ENCODE results near the gene ATP4A. TPM values are rescaled to one million over a fixed set of nuclear protein-coding genes. Genes with fewer than 3 reads are reported as not detected.

The ATP4A gene
- total and polyA plus RNA-seq, 8 donors, result 0.28 to 10.8 (median 2.5) TPM

DNA sequence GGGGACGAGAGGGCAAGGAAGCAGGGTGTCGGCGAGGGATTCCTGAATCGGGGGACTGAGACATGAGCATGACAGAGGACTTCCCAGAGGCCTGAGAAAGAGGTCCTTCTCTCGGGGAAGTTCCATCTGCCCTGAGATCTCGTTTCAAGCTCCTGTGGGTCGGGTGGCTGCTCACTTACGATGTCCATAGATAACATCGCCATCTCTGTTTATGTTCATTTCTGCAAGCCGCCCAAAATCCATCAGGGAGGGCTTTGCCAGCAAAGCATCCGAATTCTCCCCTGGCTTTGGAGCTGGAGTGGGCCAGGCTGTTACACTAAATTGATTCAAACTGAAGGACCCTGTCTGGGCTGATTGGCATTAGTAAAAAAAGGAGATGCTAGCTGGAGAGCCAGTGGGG is 55.9 kb downstream of the ATP4A start:
- 89% methylated on average over 11 of the region's 11 CpGs for WGBS, 2 donors
- H3K36me3 ChIP-seq, result peaks cover 0 to 8% (median 0%) of the 10 kb centered on the region in 3 donors
- no peaks in the 10 kb centered on the region for H3K9me3 ChIP-seq
- no peak overlapping the region for H3K27ac ChIP-seq
- DNase-seq (peak in 1 of 6 donors; percentile 28), ATAC-seq (no peak), FAIRE-seq (no peak)
- no peak overlapping the region for H3K4me3 ChIP-seq
- TF ChIP-seq, protein P1, sequence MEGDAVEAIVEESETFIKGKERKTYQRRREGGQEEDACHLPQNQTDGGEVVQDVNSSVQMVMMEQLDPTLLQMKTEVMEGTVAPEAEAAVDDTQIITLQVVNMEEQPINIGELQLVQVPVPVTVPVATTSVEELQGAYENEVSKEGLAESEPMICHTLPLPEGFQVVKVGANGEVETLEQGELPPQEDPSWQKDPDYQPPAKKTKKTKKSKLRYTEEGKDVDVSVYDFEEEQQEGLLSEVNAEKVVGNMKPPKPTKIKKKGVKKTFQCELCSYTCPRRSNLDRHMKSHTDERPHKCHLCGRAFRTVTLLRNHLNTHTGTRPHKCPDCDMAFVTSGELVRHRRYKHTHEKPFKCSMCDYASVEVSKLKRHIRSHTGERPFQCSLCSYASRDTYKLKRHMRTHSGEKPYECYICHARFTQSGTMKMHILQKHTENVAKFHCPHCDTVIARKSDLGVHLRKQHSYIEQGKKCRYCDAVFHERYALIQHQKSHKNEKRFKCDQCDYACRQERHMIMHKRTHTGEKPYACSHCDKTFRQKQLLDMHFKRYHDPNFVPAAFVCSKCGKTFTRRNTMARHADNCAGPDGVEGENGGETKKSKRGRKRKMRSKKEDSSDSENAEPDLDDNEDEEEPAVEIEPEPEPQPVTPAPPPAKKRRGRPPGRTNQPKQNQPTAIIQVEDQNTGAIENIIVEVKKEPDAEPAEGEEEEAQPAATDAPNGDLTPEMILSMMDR (IDR thresholded peaks at IDR 0.05), result no peak
- no peaks in the 10 kb centered on the region for H3K27me3 ChIP-seq
- peaks cover 0 to 8% (median 4%) of the 10 kb centered on the region in 3 donors for H3K4me1 ChIP-seq
- intact Hi-C loops (cut with DNase I), result no loop called here

DNA sequence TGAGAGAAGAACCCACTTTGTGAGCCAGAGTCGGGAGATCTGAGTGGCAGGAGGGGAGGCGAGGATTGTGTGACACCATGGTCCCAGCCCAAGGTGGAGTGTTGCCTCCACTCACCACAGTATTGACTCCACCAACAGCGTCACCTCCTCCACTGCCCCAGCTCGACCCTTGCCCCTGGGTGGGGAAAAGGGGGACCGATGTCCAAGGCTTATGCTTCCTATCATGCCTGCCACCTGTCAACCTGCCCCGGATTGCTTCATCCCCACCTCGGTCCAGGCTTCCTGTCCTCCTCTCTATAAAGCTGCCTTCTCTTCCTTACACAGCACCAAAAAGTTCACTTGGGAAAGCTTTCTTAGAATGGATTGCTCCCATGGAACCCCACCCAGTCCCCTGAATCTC is 57.4 kb downstream of the ATP4A start:
- Histone ChIP-seq H3K9me3 (no peaks in the 10 kb centered on the region), H3K4me1 (peaks cover 0 to 8% (median 4%) of the 10 kb centered on the region in 3 donors), H3K4me3 (no peak overlapping the region), H3K27me3 (no peaks in the 10 kb centered on the region), H3K36me3 (peaks cover 0 to 15% (median 0%) of the 10 kb centered on the region in 3 donors), H3K27ac (no peak overlapping the region)
- 88 to 93% methylated on average over 7 of the region's 7 CpGs for WGBS, 2 donors
- intact Hi-C loops (cut with DNase I), result no loop called here
- TF ChIP-seq, protein P1 (IDR thresholded peaks at IDR 0.05), result no peak
- ATAC-seq (no peak), DNase-seq (no peak), FAIRE-seq (no peak)

DNA sequence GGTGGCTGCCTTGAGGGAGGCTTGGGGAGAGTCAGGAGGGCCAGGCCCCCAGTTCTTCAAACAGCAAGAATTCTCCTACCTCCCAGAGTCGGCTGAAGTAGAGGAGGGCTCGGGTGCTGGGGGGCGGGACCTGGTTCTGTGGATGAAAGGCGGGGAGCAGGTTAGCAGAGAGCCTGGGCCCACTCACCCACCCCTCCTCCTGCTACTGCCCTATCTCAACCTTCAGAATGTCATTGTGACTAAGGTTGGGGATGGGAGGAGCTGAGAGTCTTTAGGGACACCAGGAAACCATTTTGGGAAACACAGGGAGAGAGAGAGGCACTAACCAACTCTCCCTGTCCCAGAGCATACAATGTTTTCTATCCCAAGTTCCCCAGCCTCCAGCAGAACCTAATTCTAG is 60.7 kb downstream of the ATP4A start:
- no peaks in the 10 kb centered on the region for H3K9me3 ChIP-seq
- intact Hi-C loops (cut with DNase I), result no loop called here
- FAIRE-seq (no peak), DNase-seq (no peak), ATAC-seq (no peak)
- no peak overlapping the region for H3K27ac ChIP-seq
- H3K4me1 ChIP-seq, result no peaks in the 10 kb centered on the region
- H3K27me3 ChIP-seq, result no peaks in the 10 kb centered on the region
- H3K4me3 ChIP-seq, result no peak overlapping the region
- WGBS, 2 donors, result 91 to 93% methylated on average over 4 of the region's 4 CpGs
- TF ChIP-seq, protein P1 (IDR thresholded peaks at IDR 0.05), result no peak
- peaks cover 0 to 30% (median 4%) of the 10 kb centered on the region in 3 donors for H3K36me3 ChIP-seq

DNA sequence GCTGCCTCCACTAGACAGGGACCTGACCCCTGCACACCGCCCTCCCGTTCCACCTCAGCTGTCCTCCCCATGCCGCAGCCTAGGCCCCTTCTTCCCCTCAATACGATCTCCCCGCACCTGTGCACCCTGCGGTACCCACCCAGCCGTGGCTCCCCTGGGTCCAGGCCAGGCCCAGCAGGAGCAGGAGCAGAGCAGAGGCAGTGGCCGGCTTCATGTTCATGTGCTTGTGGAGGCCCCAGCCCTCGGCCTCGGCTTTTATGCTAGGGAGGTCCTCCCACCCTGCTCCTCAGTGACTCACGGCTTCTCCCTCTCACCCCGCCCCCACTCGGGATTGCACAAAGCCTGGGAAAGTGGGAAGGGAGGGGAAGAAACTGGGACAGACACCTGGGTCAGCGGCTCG is 61.8 kb downstream of the ATP4A start:
- H3K4me3 ChIP-seq, result no peak overlapping the region
- 87 to 89% methylated on average over 15 of the region's 15 CpGs for WGBS, 2 donors
- intact Hi-C loops (cut with DNase I), result no loop called here
- H3K36me3 ChIP-seq, result peaks cover 0 to 30% (median 4%) of the 10 kb centered on the region in 3 donors
- no peak overlapping the region for H3K27ac ChIP-seq
- no peak for DNase-seq
- no peaks in the 10 kb centered on the region for H3K27me3 ChIP-seq
- FAIRE-seq, result no peak
- H3K4me1 ChIP-seq, result no peaks in the 10 kb centered on the region
- no peaks in the 10 kb centered on the region for H3K9me3 ChIP-seq
- ATAC-seq, result peak in 1 of 4 donors; percentile 13
- TF ChIP-seq, protein P1 (IDR thresholded peaks at IDR 0.05), result no peak

DNA sequence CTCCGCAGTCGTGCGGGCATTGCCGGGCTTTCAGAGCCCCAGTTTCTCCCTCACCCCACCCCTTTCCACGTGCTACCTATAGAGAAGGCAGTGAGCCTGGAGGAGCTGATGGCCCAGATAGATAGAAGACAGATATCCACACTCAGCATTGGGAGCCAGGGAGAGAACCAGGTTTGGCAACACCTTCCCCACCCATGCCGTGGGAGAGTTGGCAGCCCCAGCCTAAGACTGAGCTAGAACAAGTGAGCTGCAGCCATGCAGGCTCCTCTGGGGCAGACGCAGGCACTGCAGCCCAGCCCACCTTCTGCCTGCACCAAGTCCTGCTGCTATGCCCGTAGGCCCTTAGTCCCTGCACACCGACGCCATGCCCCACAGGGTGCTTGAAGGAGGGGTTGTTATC is 62.8 kb downstream of the ATP4A start:
- no peak for FAIRE-seq
- WGBS, 2 donors, result 91 to 93% methylated on average over 10 of the region's 10 CpGs
- intact Hi-C loops (cut with DNase I), result no loop called here
- Histone ChIP-seq H3K9me3 (no peaks in the 10 kb centered on the region), H3K4me3 (no peak overlapping the region), H3K36me3 (peaks cover 0 to 27% (median 4%) of the 10 kb centered on the region in 3 donors), H3K27ac (no peak overlapping the region), H3K4me1 (no peaks in the 10 kb centered on the region), H3K27me3 (no peaks in the 10 kb centered on the region)
- TF ChIP-seq, protein P1 (IDR thresholded peaks at IDR 0.05), result no peak
- DNase-seq, result no peak
- no peak for ATAC-seq

Other genes starting within 250 kb of the ATP4A start
- gene CD22, start 234.5 kb downstream of the ATP4A start, total RNA-seq, result 1 to 10 TPM in 2 of 6 donors, under 1 TPM in 4; 0.32 to 2.1 (median 0.94) TPM
- under 1 TPM; 0.38 to 0.49 TPM for gene CD22, start 234.5 kb downstream of the ATP4A start, polyA plus RNA-seq
- 1 to 10 TPM in 4 of 6 donors, under 1 TPM in 2; 0.60 to 3.5 (median 1.8) TPM for gene FFAR1, start 215.8 kb downstream of the ATP4A start, total RNA-seq
- gene FFAR1, start 215.8 kb downstream of the ATP4A start, polyA plus RNA-seq, result 10 to 100 TPM in 1 of 2 donors, 1 to 10 TPM in 1; 3.6 to 30.1 TPM
- gene FFAR3, start 205.2 kb downstream of the ATP4A start, total RNA-seq, result under 1 TPM in 5 of 6 donors, not detected in 1; 0.09 to 0.37 (median 0.26) TPM
- gene FFAR3, start 205.2 kb downstream of the ATP4A start, polyA plus RNA-seq, result 1 to 10 TPM; 1.5 to 2.7 TPM
- under 1 TPM in 2 of 6 donors, not detected in 4; 0.12 to 0.16 TPM for gene GPR42, start 192.6 kb downstream of the ATP4A start, total RNA-seq
- under 1 TPM in 1 of 2 donors, not detected in 1; 0.52 TPM for gene GPR42, start 192.6 kb downstream of the ATP4A start, polyA plus RNA-seq
- under 1 TPM in 4 of 6 donors, not detected in 2; 0.20 to 0.95 (median 0.35) TPM for gene FFAR2, start 115.4 kb downstream of the ATP4A start, total RNA-seq
- 1 to 10 TPM in 1 of 2 donors, under 1 TPM in 1; 0.30 to 2.5 TPM for gene FFAR2, start 115.4 kb downstream of the ATP4A start, polyA plus RNA-seq
- gene KRTDAP, start 73.2 kb downstream of the ATP4A start, total RNA-seq, result 1 to 10 TPM in 1 of 6 donors, under 1 TPM in 1, not detected in 4; 0.35 to 1.1 TPM
- gene KRTDAP, start 73.2 kb downstream of the ATP4A start, polyA plus RNA-seq, result 1 to 10 TPM; 1.4 to 2.0 TPM
- 10 to 100 TPM; 48.5 to 86.7 (median 60.0) TPM for gene DMKN, start 50.0 kb downstream of the ATP4A start, total RNA-seq
- 100 to 1,000 TPM; 133 to 197 TPM for gene DMKN, start 50.0 kb downstream of the ATP4A start, polyA plus RNA-seq
- not detected for gene SBSN, start 35.3 kb downstream of the ATP4A start, total RNA-seq
- under 1 TPM; 0.15 to 0.16 TPM for gene SBSN, start 35.3 kb downstream of the ATP4A start, polyA plus RNA-seq
- not detected for gene GAPDHS, start 30.2 kb downstream of the ATP4A start, total RNA-seq
- not detected for gene GAPDHS, start 30.2 kb downstream of the ATP4A start, polyA plus RNA-seq
- 10 to 100 TPM; 44.3 to 63.9 (median 51.5) TPM for gene TMEM147, start 18.0 kb downstream of the ATP4A start, total RNA-seq
- 10 to 100 TPM; 70.2 to 91.1 TPM for gene TMEM147, start 18.0 kb downstream of the ATP4A start, polyA plus RNA-seq
- gene PMIS2, start 22.5 kb upstream of the ATP4A start, total RNA-seq, result not detected
- gene PMIS2, start 22.5 kb upstream of the ATP4A start, polyA plus RNA-seq, result not detected
- 10 to 100 TPM in 1 of 6 donors, 1 to 10 TPM in 5; 5.6 to 10.6 (median 6.5) TPM for gene HAUS5, start 49.1 kb upstream of the ATP4A start, total RNA-seq
- gene HAUS5, start 49.1 kb upstream of the ATP4A start, polyA plus RNA-seq, result 10 to 100 TPM; 22.1 to 22.5 TPM
- gene RBM42, start 65.4 kb upstream of the ATP4A start, total RNA-seq, result 10 to 100 TPM; 18.2 to 34.0 (median 28.3) TPM
- 10 to 100 TPM; 38.1 to 38.6 TPM for gene RBM42, start 65.4 kb upstream of the ATP4A start, polyA plus RNA-seq
- 1 to 10 TPM in 3 of 6 donors, under 1 TPM in 3; 0.32 to 1.5 (median 0.99) TPM for gene ETV2, start 78.1 kb upstream of the ATP4A start, total RNA-seq
- 1 to 10 TPM; 1.5 to 4.1 TPM for gene ETV2, start 78.1 kb upstream of the ATP4A start, polyA plus RNA-seq
- 100 to 1,000 TPM; 119 to 164 (median 147) TPM for gene COX6B1, start 84.7 kb upstream of the ATP4A start, total RNA-seq
- 100 to 1,000 TPM; 328 to 491 TPM for gene COX6B1, start 84.7 kb upstream of the ATP4A start, polyA plus RNA-seq
- not detected for gene UPK1A, start 102.9 kb upstream of the ATP4A start, total RNA-seq
- gene UPK1A, start 102.9 kb upstream of the ATP4A start, polyA plus RNA-seq, result under 1 TPM in 1 of 2 donors, not detected in 1; 0.16 TPM
- under 1 TPM in 1 of 6 donors, not detected in 5; 0.13 TPM for gene ZBTB32, start 140.9 kb upstream of the ATP4A start, total RNA-seq
- under 1 TPM in 1 of 2 donors, not detected in 1; 0.14 TPM for gene ZBTB32, start 140.9 kb upstream of the ATP4A start, polyA plus RNA-seq
- gene KMT2B, start 154.3 kb upstream of the ATP4A start, total RNA-seq, result 10 to 100 TPM; 16.7 to 28.4 (median 23.8) TPM
- gene KMT2B, start 154.3 kb upstream of the ATP4A start, polyA plus RNA-seq, result 10 to 100 TPM; 56.0 to 59.9 TPM
- gene IGFLR1, start 178.8 kb upstream of the ATP4A start, total RNA-seq, result 1 to 10 TPM; 1.3 to 9.4 (median 6.4) TPM
- 10 to 100 TPM in 1 of 2 donors, 1 to 10 TPM in 1; 7.4 to 17.3 TPM for gene IGFLR1, start 178.8 kb upstream of the ATP4A start, polyA plus RNA-seq
- gene U2AF1L4, start 181.8 kb upstream of the ATP4A start, total RNA-seq, result 10 to 100 TPM in 5 of 6 donors, 1 to 10 TPM in 1; 9.7 to 14.3 (median 11.7) TPM
- gene U2AF1L4, start 181.8 kb upstream of the ATP4A start, polyA plus RNA-seq, result 100 to 1,000 TPM in 1 of 2 donors, 10 to 100 TPM in 1; 62.7 to 124 TPM
- 10 to 100 TPM; 26.7 to 38.2 (median 35.1) TPM for gene PSENEN, start 182.0 kb upstream of the ATP4A start, total RNA-seq
- 10 to 100 TPM; 53.5 to 64.6 TPM for gene PSENEN, start 182.0 kb upstream of the ATP4A start, polyA plus RNA-seq
- gene LIN37, start 184.9 kb upstream of the ATP4A start, total RNA-seq, result 1 to 10 TPM; 1.7 to 5.5 (median 3.7) TPM
- 10 to 100 TPM; 41.2 to 44.0 TPM for gene LIN37, start 184.9 kb upstream of the ATP4A start, polyA plus RNA-seq
- gene HSPB6, start 193.4 kb upstream of the ATP4A start, total RNA-seq, result 10 to 100 TPM in 3 of 6 donors, 1 to 10 TPM in 3; 3.4 to 16.4 (median 11.7) TPM
- gene HSPB6, start 193.4 kb upstream of the ATP4A start, polyA plus RNA-seq, result 10 to 100 TPM; 42.2 to 59.8 TPM
- gene PROSER3, start 194.5 kb upstream of the ATP4A start, total RNA-seq, result 1 to 10 TPM; 7.2 to 9.9 (median 8.6) TPM
- 10 to 100 TPM in 1 of 2 donors, 1 to 10 TPM in 1; 7.8 to 19.6 TPM for gene PROSER3, start 194.5 kb upstream of the ATP4A start, polyA plus RNA-seq
- gene ARHGAP33, start 211.9 kb upstream of the ATP4A start, total RNA-seq, result 10 to 100 TPM in 2 of 6 donors, 1 to 10 TPM in 4; 2.7 to 13.9 (median 8.0) TPM
- 10 to 100 TPM; 23.8 to 39.6 TPM for gene ARHGAP33, start 211.9 kb upstream of the ATP4A start, polyA plus RNA-seq
- 1 to 10 TPM in 5 of 6 donors, under 1 TPM in 1; 0.95 to 6.4 (median 2.7) TPM for gene PRODH2, start 249.2 kb upstream of the ATP4A start, total RNA-seq
- gene PRODH2, start 249.2 kb upstream of the ATP4A start, polyA plus RNA-seq, result 10 to 100 TPM; 13.8 to 21.5 TPM